HG03432 (cell line): Measurements from ENCODE around the gene FAM76B.
"Not testable (repeated sequence)": the region's sequence is repeated elsewhere in the genome, so short reads cannot be mapped to it uniquely, and the experiment has no call there.

Experiments used
- ATAC-seq: cut with Tn5 transposase; IDR thresholded peaks from one replicate; pipeline ENCODE4 v1.9.1; 2021; ENCODE audit warnings: mild to moderate bottlenecking, moderate library complexity; ENCODE audit not compliant: unreplicated experiment

The FAM76B gene

DNA sequence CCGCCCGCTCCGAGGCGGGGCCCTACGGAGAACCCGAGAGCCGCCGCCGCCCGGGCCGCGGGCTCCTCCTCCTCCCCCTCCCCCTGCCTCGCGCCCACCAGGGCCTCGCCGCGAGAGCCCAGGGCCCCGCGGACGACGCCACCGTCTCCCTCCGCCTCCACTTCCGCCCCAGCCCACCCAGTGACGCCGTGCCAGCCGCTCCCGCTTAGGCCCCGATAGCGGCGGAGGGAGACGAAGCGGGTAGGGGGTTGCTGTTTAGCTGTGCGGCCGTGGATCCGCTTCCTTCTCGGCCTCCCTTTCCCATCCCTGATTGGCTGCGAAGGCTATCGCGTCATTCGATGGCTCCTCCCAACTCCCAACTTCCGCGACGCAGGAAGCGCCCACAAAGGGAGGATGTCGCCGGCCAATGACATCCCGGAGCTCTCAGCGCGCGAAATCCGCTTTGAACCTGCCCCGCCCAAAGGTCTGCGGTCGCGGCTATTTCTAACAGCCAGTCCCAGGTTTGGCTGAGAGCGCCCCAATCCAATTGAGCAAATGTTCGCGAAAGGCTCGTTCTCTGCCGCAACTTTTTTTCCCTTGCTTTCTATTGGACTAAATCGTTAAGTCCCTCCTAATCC is at the start of gene FAM76B:
Gene FAM76B (minus strand): TSS at position 277 of the 617 bp plus-strand sequence. CDS start 304 bp downstream, outside the sequence.
- ATAC-seq = peak; percentile 78

DNA sequence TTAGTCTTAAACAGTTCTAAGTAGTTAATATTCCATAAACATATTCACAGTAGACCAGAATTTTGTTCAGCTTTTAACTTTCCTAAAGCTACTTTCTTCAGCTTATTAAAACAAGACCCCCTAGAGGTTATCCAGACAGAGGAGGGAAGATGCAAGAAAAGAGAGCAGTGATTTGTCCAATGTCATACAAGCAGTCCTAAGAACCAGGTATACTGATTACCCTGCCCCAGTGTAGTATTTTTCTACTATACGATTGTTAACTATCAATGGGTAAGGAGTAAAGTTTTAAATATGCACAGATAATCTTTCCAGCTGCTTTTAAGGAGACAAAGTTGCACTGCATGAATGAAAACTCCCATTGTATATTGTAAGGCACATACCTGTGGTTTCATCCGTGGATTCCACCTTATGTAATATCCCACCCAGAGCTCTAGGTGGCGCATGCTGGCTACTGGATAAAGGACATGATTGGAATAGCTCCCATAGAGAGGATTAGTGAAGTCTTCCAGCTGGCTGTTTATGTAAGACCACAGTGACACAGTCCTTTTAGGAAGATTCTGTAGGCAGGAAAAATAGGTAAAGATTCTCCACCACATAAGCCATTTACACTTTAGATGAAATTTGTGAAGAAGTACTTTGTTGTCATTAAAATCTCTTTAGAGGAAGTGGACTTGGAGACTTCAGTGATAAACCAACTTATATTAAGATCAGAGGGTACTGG is 46.3 kb upstream of the FAM76B start:
- ATAC-seq = peak; percentile 93

- no peak for ATAC-seq
Observed at GRCh38 chr11:95835351-95835750, 45.8 kb upstream of the FAM76B start.

DNA sequence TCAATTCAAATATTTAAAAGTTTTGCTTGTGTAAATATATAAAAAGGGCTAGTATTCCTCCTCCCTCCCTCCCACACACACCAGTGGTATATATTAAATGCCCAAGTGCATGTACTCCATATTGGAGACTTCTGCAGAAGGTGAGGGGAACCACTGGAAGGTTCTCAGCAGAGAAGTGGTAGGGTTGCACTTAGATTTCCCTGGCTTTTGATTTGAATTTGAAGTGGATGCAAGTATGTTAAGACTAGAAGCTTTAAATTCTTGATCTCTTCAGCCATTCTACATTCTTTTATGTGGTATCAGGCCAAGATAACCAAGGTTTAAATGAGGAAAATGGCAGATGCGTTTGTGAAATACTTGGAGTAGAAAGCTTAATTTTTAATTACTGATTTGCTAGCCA is 43.8 kb upstream of the FAM76B start:
- no peak for ATAC-seq

- ATAC-seq = no peak
Observed at GRCh38 chr11:95832763-95833162, 43.2 kb upstream of the FAM76B start.

GRCh38 chr11:95831198-95831883 is 41.8 kb upstream of the FAM76B start:
- ATAC-seq = no peak

- no peak for ATAC-seq
Observed at GRCh38 chr11:95829580-95830259, 40.1 kb upstream of the FAM76B start.

GRCh38 chr11:95827696-95828095 is 38.1 kb upstream of the FAM76B start:
- ATAC-seq = no peak

DNA sequence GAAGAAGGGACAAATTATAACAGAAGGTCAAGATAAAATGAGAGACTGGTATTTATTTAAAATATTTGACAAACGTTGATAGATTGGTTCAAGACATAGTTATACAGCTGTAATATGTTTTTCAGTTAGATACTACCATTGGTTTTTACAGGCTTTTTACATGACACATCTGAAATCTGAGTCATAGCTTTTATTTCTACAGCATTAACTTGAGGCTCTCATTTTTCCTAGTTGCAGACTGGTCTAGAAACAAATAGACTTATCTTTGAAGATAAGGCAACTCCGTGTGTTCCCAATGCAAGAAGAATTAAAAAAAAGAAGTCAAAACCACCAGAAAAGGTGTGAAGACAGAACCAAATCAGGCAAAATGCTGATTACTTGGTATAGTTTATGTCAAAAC is 32.1 kb upstream of the FAM76B start:
- no peak for ATAC-seq

- ATAC-seq = peak; percentile 70
Observed at GRCh38 chr11:95816037-95816436, 26.5 kb upstream of the FAM76B start.

DNA sequence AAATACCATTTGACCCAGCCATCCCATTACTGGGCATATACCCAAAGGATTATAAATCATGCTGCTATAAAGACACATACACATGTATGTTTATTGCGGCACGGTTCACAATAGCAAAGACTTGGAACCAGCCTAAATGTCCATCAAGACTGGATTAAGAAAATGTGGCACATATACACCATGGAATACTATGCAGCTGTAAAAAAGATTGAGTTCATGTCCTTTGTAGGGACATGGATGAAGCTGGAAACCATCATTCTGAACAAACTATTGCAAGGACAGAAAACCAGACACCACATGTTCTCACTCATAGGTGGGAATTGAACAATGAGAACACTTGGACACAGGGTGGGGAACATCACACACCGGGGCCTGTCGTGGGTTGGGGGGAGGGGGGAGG is 21.5 kb upstream of the FAM76B start:
- not testable (repeated sequence) for ATAC-seq

- not testable (repeated sequence) for ATAC-seq
Observed at GRCh38 chr11:95806464-95806863, 16.9 kb upstream of the FAM76B start.

GRCh38 chr11:95805869-95806268 is 16.3 kb upstream of the FAM76B start:
- ATAC-seq = no peak

DNA sequence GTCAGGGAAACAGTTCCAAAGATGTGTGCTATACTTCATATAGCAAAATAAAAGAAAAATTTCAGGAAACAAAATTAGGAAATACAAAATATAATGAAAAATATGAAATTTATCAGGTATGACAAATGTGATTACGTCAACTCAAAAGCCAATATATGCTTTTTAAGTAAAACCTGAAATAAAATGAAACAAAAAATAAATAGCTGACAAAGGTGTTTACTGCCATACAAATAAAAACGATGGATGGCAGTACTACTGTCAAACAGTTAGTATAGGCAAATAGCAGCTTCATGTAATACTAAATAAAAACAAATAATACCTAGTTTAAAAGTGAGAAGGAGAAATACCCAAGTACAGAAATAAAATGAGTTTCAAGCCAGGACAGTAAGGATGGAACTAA is 14.4 kb upstream of the FAM76B start:
- no peak for ATAC-seq

DNA sequence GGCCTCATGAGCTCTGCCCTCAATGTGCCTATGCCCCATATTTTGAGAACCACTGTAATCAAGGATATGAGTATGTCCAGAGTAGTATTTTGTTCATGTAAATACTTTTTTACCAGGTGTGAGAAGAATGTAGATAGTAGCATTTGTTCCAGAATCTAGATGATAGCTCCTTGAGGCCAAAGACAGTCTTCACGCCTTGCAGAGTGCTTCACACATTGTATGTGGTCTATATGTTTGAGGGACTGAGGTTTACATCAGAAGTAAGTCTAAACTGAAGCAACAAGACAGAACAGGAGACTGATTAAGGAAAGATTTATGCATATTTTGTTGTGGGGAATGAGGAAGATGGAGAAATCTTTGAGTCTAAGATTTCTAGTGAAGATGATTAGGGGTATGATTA is 13.2 kb upstream of the FAM76B start:
- ATAC-seq = no peak

GRCh38 chr11:95800438-95800837 is 10.9 kb upstream of the FAM76B start:
- ATAC-seq = no peak

DNA sequence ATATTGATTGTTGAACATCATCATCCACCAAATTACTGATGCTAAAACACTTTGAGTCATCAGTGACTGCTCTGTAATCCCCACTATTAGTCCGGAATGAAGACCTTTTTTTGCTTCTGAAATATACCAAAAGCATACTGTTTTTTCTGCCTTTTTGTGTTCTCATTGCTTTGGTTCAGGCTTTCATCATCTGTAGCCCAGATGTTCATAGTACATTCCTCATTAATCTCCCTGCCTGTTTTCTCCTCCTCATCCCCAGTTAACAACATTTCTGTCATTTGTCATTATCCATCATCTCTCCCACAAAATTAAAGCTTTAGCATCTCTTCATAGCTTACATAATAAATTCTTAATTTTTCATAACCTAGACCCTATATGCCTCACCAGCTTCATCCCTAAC is 10.0 kb upstream of the FAM76B start:
- ATAC-seq = no peak

- no peak for ATAC-seq
Observed at GRCh38 chr11:95796501-95796900, 6.9 kb upstream of the FAM76B start.

- no peak for ATAC-seq
Observed at GRCh38 chr11:95795627-95796295, 6.2 kb upstream of the FAM76B start.

GRCh38 chr11:95794086-95794485 is 4.5 kb upstream of the FAM76B start:
- no peak for ATAC-seq

- ATAC-seq = no peak
Observed at GRCh38 chr11:95793116-95793515, 3.5 kb upstream of the FAM76B start.
